Astrocyte (in vitro differentiated cells and primary cell): ENCODE data around the gene HECW1. TPM values are rescaled to one million over a fixed set of nuclear protein-coding genes. Genes with fewer than 3 reads are reported as not detected.

Source experiments
- DNase-seq: peaks from one replicate; pipeline ENCODE4 v3.0.0-alpha.2; 2010; ENCODE audit warnings: low read depth
- FAIRE-seq: peaks from 2 replicates; lab custom pipeline; 2011; peaks lifted over from hg19 to GRCh38; lab: Jason Lieb, UNC
- H2AFZ ChIP-seq: 2 replicates; pipeline ENCODE4 v1.6.0; 2012; ENCODE audit warnings: low read depth, low read length, inconsistent platforms
- H3K27ac ChIP-seq: 2 replicates; pipeline ENCODE4 v1.5.1; 2011; ENCODE audit warnings: low read depth, low read length, inconsistent platforms
- H3K27me3 ChIP-seq: 2 replicates; pipeline ENCODE4 v1.6.0; 2011; ENCODE audit warnings: low read length, inconsistent platforms; ENCODE audit not compliant: insufficient read depth
- H3K36me3 ChIP-seq: 2 replicates; pipeline ENCODE4 v1.5.1; 2011; ENCODE audit warnings: low read length, inconsistent platforms; ENCODE audit not compliant: insufficient read depth
- H3K4me1 ChIP-seq: 2 replicates; pipeline ENCODE4 v1.5.1; 2011; ENCODE audit warnings: low read length, inconsistent platforms; ENCODE audit not compliant: insufficient read depth
- H3K4me2 ChIP-seq: 2 replicates; pipeline ENCODE4 v1.6.0; 2012; ENCODE audit warnings: low read length, inconsistent platforms
- H3K4me3 ChIP-seq: 2 replicates; pipeline ENCODE4 v1.5.1; 2011; ENCODE audit warnings: low read depth, mild to moderate bottlenecking, low read length, inconsistent platforms; ENCODE audit not compliant: insufficient read depth
- H3K79me2 ChIP-seq: 2 replicates; pipeline ENCODE4 v1.6.0; 2012; ENCODE audit warnings: mild to moderate bottlenecking, low read length, inconsistent platforms; ENCODE audit not compliant: insufficient read depth
- H3K9ac ChIP-seq: 2 replicates; pipeline ENCODE4 v1.6.0; 2012; ENCODE audit warnings: mild to moderate bottlenecking, low read length, inconsistent platforms
- H3K9me3 ChIP-seq: 2 replicates; pipeline ENCODE4 v1.5.1; 2012; ENCODE audit warnings: low read depth, mild to moderate bottlenecking, low read length, inconsistent platforms; ENCODE audit not compliant: insufficient read depth
- H4K20me1 ChIP-seq: 2 replicates; pipeline ENCODE4 v1.6.0; 2012; ENCODE audit warnings: low read length, inconsistent platforms; ENCODE audit not compliant: insufficient read depth
- H3K27ac Mint-ChIP-seq: one replicate; pipeline ENCODE4 v1.8.0; 2021; ENCODE audit warnings: mild to moderate bottlenecking, mixed read lengths; ENCODE audit not compliant: unreplicated experiment
- H3K27me3 Mint-ChIP-seq: one replicate; pipeline ENCODE4 v1.8.0; 2021; ENCODE audit warnings: low read depth, mixed read lengths; ENCODE audit not compliant: unreplicated experiment
- H3K36me3 Mint-ChIP-seq: one replicate; pipeline ENCODE4 v1.8.0; 2021; ENCODE audit warnings: low read depth, mixed read lengths; ENCODE audit not compliant: unreplicated experiment
- H3K4me1 Mint-ChIP-seq: one replicate; pipeline ENCODE4 v1.8.0; 2021; ENCODE audit warnings: low read depth, mixed read lengths; ENCODE audit not compliant: unreplicated experiment
- H3K4me3 Mint-ChIP-seq: one replicate; pipeline ENCODE4 v1.8.0; 2021; ENCODE audit warnings: mild to moderate bottlenecking, moderate library complexity, mixed read lengths; ENCODE audit not compliant: unreplicated experiment
- H3K9me3 Mint-ChIP-seq: one replicate; pipeline ENCODE4 v1.8.0; 2021; ENCODE audit warnings: mild to moderate bottlenecking, mixed read lengths; ENCODE audit not compliant: unreplicated experiment
- EZH2 ChIP-seq: IDR thresholded peaks from 2 replicates; pipeline ENCODE4 v1.6.1; 2012; ENCODE audit warnings: mild to moderate bottlenecking, low read length, inconsistent platforms; ENCODE audit not compliant: insufficient read depth
- total RNA-seq: library from RNA; stranded (reverse); gene quantifications from 2 replicates; pipeline ENCODE4 v1.2.1, GENCODE V29; 2021
- TF ChIP-seq, protein P1 (sequence below): IDR thresholded peaks from 2 replicates; pipeline ENCODE4 v1.5.1; 2011; ENCODE audit warnings: low read depth, mild to moderate bottlenecking, inconsistent platforms, low read length, moderate library complexity; ENCODE audit not compliant: insufficient read depth

HECW1 gene
- total RNA-seq, 1 donor from 2014 or later: 3.3 TPM

DNA sequence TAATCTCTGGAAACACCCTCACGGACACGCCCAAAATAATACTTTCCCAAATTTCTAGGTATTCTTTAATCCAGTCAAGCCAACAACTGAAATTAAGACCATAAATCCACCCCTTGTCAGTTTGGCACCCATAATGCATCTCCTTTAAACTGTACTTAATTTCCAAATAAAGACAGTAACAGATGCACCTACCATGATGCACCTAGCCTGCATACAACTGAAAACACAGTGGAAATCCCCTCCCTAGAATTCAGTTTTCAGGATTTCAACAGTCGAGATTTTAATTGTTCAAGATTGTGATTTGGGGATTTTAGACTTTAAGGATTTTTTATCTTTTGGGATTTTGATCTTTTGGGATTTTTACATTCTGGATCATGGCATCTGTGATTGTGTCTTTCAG is 487.6 kb downstream of the HECW1 start:
- peaks cover 7% of the 10 kb centered on the region for H3K36me3 Mint-ChIP-seq
- H2AFZ ChIP-seq: no peak overlapping the region
- H3K4me2 ChIP-seq: no peak overlapping the region
- H3K9ac ChIP-seq: no peak overlapping the region
- no peak for FAIRE-seq
- H3K4me3 Mint-ChIP-seq: no peak overlapping the region
- TF ChIP-seq EZH2: no peak
- TF ChIP-seq, protein P1, sequence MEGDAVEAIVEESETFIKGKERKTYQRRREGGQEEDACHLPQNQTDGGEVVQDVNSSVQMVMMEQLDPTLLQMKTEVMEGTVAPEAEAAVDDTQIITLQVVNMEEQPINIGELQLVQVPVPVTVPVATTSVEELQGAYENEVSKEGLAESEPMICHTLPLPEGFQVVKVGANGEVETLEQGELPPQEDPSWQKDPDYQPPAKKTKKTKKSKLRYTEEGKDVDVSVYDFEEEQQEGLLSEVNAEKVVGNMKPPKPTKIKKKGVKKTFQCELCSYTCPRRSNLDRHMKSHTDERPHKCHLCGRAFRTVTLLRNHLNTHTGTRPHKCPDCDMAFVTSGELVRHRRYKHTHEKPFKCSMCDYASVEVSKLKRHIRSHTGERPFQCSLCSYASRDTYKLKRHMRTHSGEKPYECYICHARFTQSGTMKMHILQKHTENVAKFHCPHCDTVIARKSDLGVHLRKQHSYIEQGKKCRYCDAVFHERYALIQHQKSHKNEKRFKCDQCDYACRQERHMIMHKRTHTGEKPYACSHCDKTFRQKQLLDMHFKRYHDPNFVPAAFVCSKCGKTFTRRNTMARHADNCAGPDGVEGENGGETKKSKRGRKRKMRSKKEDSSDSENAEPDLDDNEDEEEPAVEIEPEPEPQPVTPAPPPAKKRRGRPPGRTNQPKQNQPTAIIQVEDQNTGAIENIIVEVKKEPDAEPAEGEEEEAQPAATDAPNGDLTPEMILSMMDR: no peak
- no peak overlapping the region for H3K4me3 ChIP-seq
- H3K27ac ChIP-seq: no peak overlapping the region
- no peaks in the 10 kb centered on the region for H3K4me1 ChIP-seq
- peaks cover 58% of the 10 kb centered on the region for H3K36me3 ChIP-seq
- DNase-seq: no peak
- H4K20me1 ChIP-seq: peaks cover 81% of the 10 kb centered on the region
- peaks cover 99% of the 10 kb centered on the region for H3K79me2 ChIP-seq
- H3K4me1 Mint-ChIP-seq: no peaks in the 10 kb centered on the region
- H3K27me3 Mint-ChIP-seq: no peaks in the 10 kb centered on the region
- H3K9me3 Mint-ChIP-seq: no peaks in the 10 kb centered on the region
- no peaks in the 10 kb centered on the region for H3K27me3 ChIP-seq
- no peaks in the 10 kb centered on the region for H3K9me3 ChIP-seq
- no peak overlapping the region for H3K27ac Mint-ChIP-seq

DNA sequence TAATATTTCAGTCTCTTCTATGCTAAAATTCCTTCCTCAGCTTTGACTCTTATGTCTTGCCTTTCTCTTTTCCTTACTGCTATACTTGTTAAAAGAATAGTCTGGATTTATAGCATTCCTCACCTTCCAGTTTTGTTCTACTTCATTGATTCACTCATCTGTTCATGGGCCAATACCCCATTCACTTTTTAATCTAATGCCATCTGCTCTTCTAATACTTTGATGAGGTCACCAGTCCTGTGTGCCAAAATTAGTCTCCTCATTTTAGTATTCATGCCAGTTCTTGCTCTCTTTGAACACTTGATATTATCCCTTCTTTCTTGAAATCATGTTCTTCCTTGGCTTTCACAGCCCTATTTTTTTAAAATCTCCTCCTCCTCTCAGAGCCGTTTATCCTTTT is 489.8 kb downstream of the HECW1 start:
- Mint-ChIP-seq H3K36me3 (peaks cover 5% of the 10 kb centered on the region), H3K4me3 (no peak overlapping the region), H3K27ac (no peak overlapping the region), H3K27me3 (no peaks in the 10 kb centered on the region), H3K9me3 (no peaks in the 10 kb centered on the region), H3K4me1 (no peaks in the 10 kb centered on the region)
- FAIRE-seq (peak; percentile 17), DNase-seq (no peak)
- Histone ChIP-seq H3K36me3 (peaks cover 48% of the 10 kb centered on the region), H3K4me1 (no peaks in the 10 kb centered on the region), H3K4me3 (no peak overlapping the region), H3K4me2 (no peak overlapping the region), H2AFZ (no peak overlapping the region), H3K79me2 (peaks cover 99% of the 10 kb centered on the region), H3K27ac (no peak overlapping the region), H3K9ac (no peak overlapping the region), H3K27me3 (no peaks in the 10 kb centered on the region), H3K9me3 (no peaks in the 10 kb centered on the region), H4K20me1 (peaks cover 80% of the 10 kb centered on the region)
- no peak for TF ChIP-seq EZH2
- TF ChIP-seq, protein P1: no peak

DNA sequence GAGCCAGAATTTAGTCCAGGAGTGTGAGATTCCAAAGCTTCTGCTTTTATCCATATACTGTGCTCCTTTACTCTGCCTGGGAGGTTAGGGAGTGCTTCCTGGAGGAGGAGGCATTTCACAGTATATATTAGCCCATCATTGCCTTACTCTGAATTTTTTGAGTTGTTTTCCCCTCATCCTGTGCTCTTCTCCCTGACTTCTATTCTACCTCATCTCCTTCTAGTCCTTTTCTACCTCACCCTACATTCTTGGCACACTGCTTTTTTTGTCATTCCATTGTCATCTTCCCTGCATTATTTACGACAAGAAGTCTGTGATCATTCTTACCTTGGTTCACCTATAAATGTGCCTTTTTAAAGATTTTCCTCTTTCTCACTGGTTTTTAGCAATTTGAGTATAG is 491.8 kb downstream of the HECW1 start:
- TF ChIP-seq, protein P1: no peak
- TF ChIP-seq EZH2: no peak
- Mint-ChIP-seq H3K4me1 (no peaks in the 10 kb centered on the region), H3K9me3 (no peaks in the 10 kb centered on the region), H3K4me3 (no peak overlapping the region), H3K27ac (no peak overlapping the region), H3K27me3 (no peaks in the 10 kb centered on the region), H3K36me3 (peaks cover 9% of the 10 kb centered on the region)
- H2AFZ ChIP-seq: no peak overlapping the region
- H3K4me1 ChIP-seq: no peaks in the 10 kb centered on the region
- H3K9me3 ChIP-seq: no peaks in the 10 kb centered on the region
- peaks cover 98% of the 10 kb centered on the region for H3K79me2 ChIP-seq
- no peak overlapping the region for H3K27ac ChIP-seq
- no peaks in the 10 kb centered on the region for H3K27me3 ChIP-seq
- DNase-seq (no peak), FAIRE-seq (no peak)
- H4K20me1 ChIP-seq: peaks cover 82% of the 10 kb centered on the region
- H3K4me3 ChIP-seq: no peak overlapping the region
- no peak overlapping the region for H3K4me2 ChIP-seq
- peaks cover 49% of the 10 kb centered on the region for H3K36me3 ChIP-seq
- H3K9ac ChIP-seq: no peak overlapping the region
